Neural cell (in vitro differentiated cells): ENCODE results near the gene HBG1. TPM values are rescaled to one million over a fixed set of nuclear protein-coding genes. Genes with fewer than 3 reads are reported as not detected.

Source experiments
- H2AFZ ChIP-seq: fragments of 200-600, 300-800 bp; sonication (generic), shearing (Covaris generic); 2 replicates; pipeline ENCODE4 v1.6.0; 2014; ENCODE audit warnings: low read depth, mild to moderate bottlenecking, antibody characterized with exemption, low read length, moderate library complexity
- H3F3A ChIP-seq: fragments of 200-600 bp; shearing (Covaris generic); 2 replicates; pipeline ENCODE4 v1.6.1; 2016; ENCODE audit warnings: mild to moderate bottlenecking, moderate library complexity, mixed read lengths, antibody characterized with exemption, low read length; ENCODE audit not compliant: insufficient read depth, poor library complexity, severe bottlenecking
- H3K27ac ChIP-seq: fragments of 200-600, 300-800 bp; sonication (generic), shearing (Covaris generic); 2 replicates; pipeline ENCODE4 v1.5.1; 2014; ENCODE audit warnings: mild to moderate bottlenecking, low read length, moderate library complexity
- H3K27me3 ChIP-seq: fragments of 300-800, 200-600 bp; sonication (generic), shearing (Covaris generic); 2 replicates; pipeline ENCODE4 v1.6.0; 2014; ENCODE audit warnings: mild to moderate bottlenecking, low read depth, low read length, moderate library complexity; ENCODE audit not compliant: insufficient read depth
- H3K36me3 ChIP-seq: fragments of 300-800, 200-600 bp; sonication (generic), shearing (Covaris generic); 2 replicates; pipeline ENCODE4 v1.5.1; 2014; ENCODE audit warnings: mild to moderate bottlenecking, antibody characterized with exemption, low read length, moderate library complexity; ENCODE audit not compliant: insufficient read depth
- H3K4me2 ChIP-seq: fragments of 300-800, 200-600 bp; sonication (generic), shearing (Covaris generic); 2 replicates; pipeline ENCODE4 v1.6.0; 2014; ENCODE audit warnings: mild to moderate bottlenecking, low read length
- H3K4me3 ChIP-seq: fragments of 300-800, 200-600 bp; sonication (generic), shearing (Covaris generic); 2 replicates; pipeline ENCODE4 v1.5.1; 2014; ENCODE audit warnings: mild to moderate bottlenecking, low read length, moderate library complexity
- H3K79me2 ChIP-seq: fragments of 200-600 bp; shearing (Covaris generic); replicated peaks from 2 replicates; pipeline ENCODE4 v1.6.0; 2014; ENCODE audit warnings: mild to moderate bottlenecking, low read length, moderate library complexity; ENCODE audit not compliant: insufficient read depth
- H3K9ac ChIP-seq: fragments of 300-800, 200-600 bp; sonication (generic), shearing (Covaris generic); 2 replicates; pipeline ENCODE4 v1.6.1; 2016; ENCODE audit warnings: mild to moderate bottlenecking, low read length, mixed read lengths
- H3K9me2 ChIP-seq: fragments of 200-600 bp; shearing (Covaris generic); 2 replicates; pipeline ENCODE4 v1.6.1; 2016; ENCODE audit warnings: mild to moderate bottlenecking, low read length, mixed read lengths; ENCODE audit not compliant: insufficient read depth
- H3K9me3 ChIP-seq: fragments of 200-600, 300-800 bp; sonication (generic), shearing (Covaris generic); 2 replicates; pipeline ENCODE4 v1.6.1; 2016; ENCODE audit warnings: mild to moderate bottlenecking, mixed run types, low read length, moderate library complexity, mixed read lengths
- H4K20me1 ChIP-seq: fragments of 200-600 bp; shearing (Covaris generic); 2 replicates; pipeline ENCODE4 v1.6.1; 2016; ENCODE audit warnings: mild to moderate bottlenecking, mixed run types; ENCODE audit not compliant: insufficient read depth
- EP300 ChIP-seq: fragments of 450-650 bp; conservative IDR thresholded peaks from 2 replicates; pipeline ENCODE4 v1.6.1; 2014; ENCODE audit warnings: antibody characterized with exemption, mild to moderate bottlenecking, moderate library complexity; ENCODE audit not compliant: poor library complexity, severe bottlenecking
- EZH2 ChIP-seq: fragments of 200-600, 300-800 bp; shearing (Covaris generic), sonication (generic); IDR thresholded peaks from 2 replicates; pipeline ENCODE4 v1.6.1; 2014; ENCODE audit warnings: antibody characterized with exemption, low read length, borderline replicate concordance, mild to moderate bottlenecking; ENCODE audit not compliant: insufficient read depth, poor library complexity, severe bottlenecking
- MXI1 ChIP-seq: fragments of 450-650 bp; conservative IDR thresholded peaks from 2 replicates; pipeline ENCODE4 v1.6.1; 2014; ENCODE audit warnings: antibody characterized with exemption, mild to moderate bottlenecking; ENCODE audit not compliant: poor library complexity, severe bottlenecking
- POLR2AphosphoS5 ChIP-seq: IDR thresholded peaks from 2 replicates; pipeline ENCODE4 v1.6.1; 2012
- RAD21 ChIP-seq: fragments of 450-650 bp; conservative IDR thresholded peaks from 2 replicates; pipeline ENCODE4 v1.6.1; 2014; ENCODE audit warnings: antibody characterized with exemption, mild to moderate bottlenecking, moderate library complexity
- SMC3 ChIP-seq: fragments of 450-650 bp; conservative IDR thresholded peaks from 2 replicates; pipeline ENCODE4 v1.6.1; 2014; ENCODE audit warnings: antibody characterized with exemption, mild to moderate bottlenecking, moderate library complexity; ENCODE audit not compliant: poor library complexity
- TAF1 ChIP-seq: IDR thresholded peaks from 2 replicates; pipeline ENCODE4 v1.6.1; 2012; ENCODE audit warnings: low read depth
- polyA plus RNA-seq: library from polyadenylated mRNA; depleted of rRNA; stranded (reverse); fragments of >200 nt; gene quantifications from 2 replicates; pipeline ENCODE4 v1.2.3, GENCODE V29; 2014
- TF ChIP-seq, protein P1 (sequence below): fragments of 450-650 bp; IDR thresholded peaks from 2 replicates; pipeline ENCODE4 v1.5.1; 2014; ENCODE audit warnings: antibody characterized with exemption, mild to moderate bottlenecking, moderate library complexity; ENCODE audit not compliant: poor library complexity, severe bottlenecking
- TF ChIP-seq, protein P2 (sequence below): IDR thresholded peaks from 2 replicates; pipeline ENCODE4 v1.6.1; 2012; ENCODE audit warnings: borderline replicate concordance

The HBG1 gene
- polyA plus RNA-seq, 1 donor from 2014 or later: not detected

DNA sequence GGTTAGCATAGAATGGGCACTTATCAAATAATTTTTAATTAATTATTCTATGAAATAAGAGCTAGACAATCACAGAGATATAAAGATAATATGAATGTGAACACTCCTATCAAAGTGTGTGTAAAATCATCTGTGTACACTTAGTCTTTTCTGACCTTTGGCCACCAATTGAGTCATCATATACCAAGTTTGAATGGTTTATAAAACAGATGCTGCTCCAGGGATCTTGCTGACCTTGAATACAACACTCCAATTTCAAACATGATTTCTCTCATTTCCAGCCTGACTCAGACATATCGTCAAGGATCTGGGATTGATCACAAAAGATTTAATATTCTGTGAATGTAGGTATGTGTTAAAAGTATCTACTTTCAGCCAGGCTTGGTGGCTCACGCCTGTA, 46.3 kb downstream of the HBG1 start:
- Histone ChIP-seq H3K27me3 (no peaks in the 10 kb centered on the region), H3K27ac (no peak overlapping the region), H2AFZ (no peak overlapping the region), H3K4me2 (no peak overlapping the region), H4K20me1 (no peaks in the 10 kb centered on the region), H3K9me2 (no peaks in the 10 kb centered on the region), H3K9me3 (no peaks in the 10 kb centered on the region), H3K9ac (no peak overlapping the region), H3K79me2 (no peaks in the 10 kb centered on the region), H3K36me3 (no peaks in the 10 kb centered on the region), H3F3A (no peaks in the 10 kb centered on the region), H3K4me3 (no peak overlapping the region)
- TF ChIP-seq EP300: no peak
- TF ChIP-seq, protein P1, sequence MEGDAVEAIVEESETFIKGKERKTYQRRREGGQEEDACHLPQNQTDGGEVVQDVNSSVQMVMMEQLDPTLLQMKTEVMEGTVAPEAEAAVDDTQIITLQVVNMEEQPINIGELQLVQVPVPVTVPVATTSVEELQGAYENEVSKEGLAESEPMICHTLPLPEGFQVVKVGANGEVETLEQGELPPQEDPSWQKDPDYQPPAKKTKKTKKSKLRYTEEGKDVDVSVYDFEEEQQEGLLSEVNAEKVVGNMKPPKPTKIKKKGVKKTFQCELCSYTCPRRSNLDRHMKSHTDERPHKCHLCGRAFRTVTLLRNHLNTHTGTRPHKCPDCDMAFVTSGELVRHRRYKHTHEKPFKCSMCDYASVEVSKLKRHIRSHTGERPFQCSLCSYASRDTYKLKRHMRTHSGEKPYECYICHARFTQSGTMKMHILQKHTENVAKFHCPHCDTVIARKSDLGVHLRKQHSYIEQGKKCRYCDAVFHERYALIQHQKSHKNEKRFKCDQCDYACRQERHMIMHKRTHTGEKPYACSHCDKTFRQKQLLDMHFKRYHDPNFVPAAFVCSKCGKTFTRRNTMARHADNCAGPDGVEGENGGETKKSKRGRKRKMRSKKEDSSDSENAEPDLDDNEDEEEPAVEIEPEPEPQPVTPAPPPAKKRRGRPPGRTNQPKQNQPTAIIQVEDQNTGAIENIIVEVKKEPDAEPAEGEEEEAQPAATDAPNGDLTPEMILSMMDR: no peak
- no peak for TF ChIP-seq POLR2AphosphoS5
- no peak for TF ChIP-seq MXI1
- no peak for TF ChIP-seq TAF1
- no peak for TF ChIP-seq SMC3
- no peak for TF ChIP-seq RAD21
- TF ChIP-seq, protein P2, sequence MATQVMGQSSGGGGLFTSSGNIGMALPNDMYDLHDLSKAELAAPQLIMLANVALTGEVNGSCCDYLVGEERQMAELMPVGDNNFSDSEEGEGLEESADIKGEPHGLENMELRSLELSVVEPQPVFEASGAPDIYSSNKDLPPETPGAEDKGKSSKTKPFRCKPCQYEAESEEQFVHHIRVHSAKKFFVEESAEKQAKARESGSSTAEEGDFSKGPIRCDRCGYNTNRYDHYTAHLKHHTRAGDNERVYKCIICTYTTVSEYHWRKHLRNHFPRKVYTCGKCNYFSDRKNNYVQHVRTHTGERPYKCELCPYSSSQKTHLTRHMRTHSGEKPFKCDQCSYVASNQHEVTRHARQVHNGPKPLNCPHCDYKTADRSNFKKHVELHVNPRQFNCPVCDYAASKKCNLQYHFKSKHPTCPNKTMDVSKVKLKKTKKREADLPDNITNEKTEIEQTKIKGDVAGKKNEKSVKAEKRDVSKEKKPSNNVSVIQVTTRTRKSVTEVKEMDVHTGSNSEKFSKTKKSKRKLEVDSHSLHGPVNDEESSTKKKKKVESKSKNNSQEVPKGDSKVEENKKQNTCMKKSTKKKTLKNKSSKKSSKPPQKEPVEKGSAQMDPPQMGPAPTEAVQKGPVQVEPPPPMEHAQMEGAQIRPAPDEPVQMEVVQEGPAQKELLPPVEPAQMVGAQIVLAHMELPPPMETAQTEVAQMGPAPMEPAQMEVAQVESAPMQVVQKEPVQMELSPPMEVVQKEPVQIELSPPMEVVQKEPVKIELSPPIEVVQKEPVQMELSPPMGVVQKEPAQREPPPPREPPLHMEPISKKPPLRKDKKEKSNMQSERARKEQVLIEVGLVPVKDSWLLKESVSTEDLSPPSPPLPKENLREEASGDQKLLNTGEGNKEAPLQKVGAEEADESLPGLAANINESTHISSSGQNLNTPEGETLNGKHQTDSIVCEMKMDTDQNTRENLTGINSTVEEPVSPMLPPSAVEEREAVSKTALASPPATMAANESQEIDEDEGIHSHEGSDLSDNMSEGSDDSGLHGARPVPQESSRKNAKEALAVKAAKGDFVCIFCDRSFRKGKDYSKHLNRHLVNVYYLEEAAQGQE: no peak
- no peak for TF ChIP-seq EZH2

DNA sequence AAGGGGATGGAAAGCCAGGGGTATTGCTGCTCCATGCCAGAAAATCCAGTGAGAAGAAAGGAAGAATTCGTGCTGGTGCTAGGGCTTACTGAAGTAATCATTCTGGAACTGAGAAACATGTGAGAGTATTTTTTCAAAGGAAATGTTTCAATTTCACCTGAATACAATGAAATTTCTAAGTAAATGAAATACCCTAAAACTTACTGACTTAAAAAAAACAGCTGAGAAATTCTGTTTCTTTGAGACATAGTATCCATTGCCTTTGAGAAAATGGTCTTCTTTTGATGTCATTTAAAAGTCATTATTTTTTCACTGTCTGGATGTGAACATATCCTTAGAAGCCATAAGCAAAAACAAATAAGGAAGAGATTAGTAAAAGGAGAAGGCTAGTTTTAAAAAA, 49.1 kb downstream of the HBG1 start, which contains the start of gene OR51V1:
TSS of gene OR51V1 (minus strand) at position 101 of the 400 bp plus-strand sequence. CDS start at position 101, 0 bp downstream.
- Histone ChIP-seq H2AFZ (no peak within 1 kb of the TSS), H3K79me2 (no peaks in the 10 kb centered on the region), H3K27me3 (no peaks in the 10 kb centered on the region), H3F3A (no peaks in the 10 kb centered on the region), H3K4me2 (no peak within 1 kb of the TSS), H3K9me3 (no peaks in the 10 kb centered on the region), H3K9me2 (no peaks in the 10 kb centered on the region), H3K9ac (no peak within 1 kb of the TSS), H4K20me1 (no peaks in the 10 kb centered on the region), H3K36me3 (no peaks in the 10 kb centered on the region), H3K27ac (no peak within 1 kb of the TSS), H3K4me3 (no peak within 1 kb of the TSS)
- no peak for TF ChIP-seq POLR2AphosphoS5
- TF ChIP-seq EZH2: no peak
- TF ChIP-seq, protein P2: no peak
- TF ChIP-seq EP300: no peak
- TF ChIP-seq SMC3: no peak
- no peak for TF ChIP-seq RAD21
- TF ChIP-seq, protein P1: no peak
- TF ChIP-seq MXI1: no peak
- TF ChIP-seq TAF1: no peak
